H9 (cell line): ENCODE measurements around the gene NEK6. TPM values are rescaled to one million over a fixed set of nuclear protein-coding genes. Genes with fewer than 3 reads are reported as not detected.
A peak's percentile ranks its signal among the peaks of the same experiment; 100 is the strongest.

Experiments
- DNase-seq: peaks from one replicate; pipeline ENCODE4 v3.0.0-alpha.2; 2017
- H2AFZ ChIP-seq: one replicate; pipeline ENCODE4 v1.6.1; 2013; ENCODE audit warnings: mild to moderate bottlenecking, low read length, control low read depth, moderate library complexity
- H2AK5ac ChIP-seq: 2 replicates; pipeline ENCODE4 v1.6.1; 2013; ENCODE audit warnings: low read length, control low read depth, mixed read lengths; ENCODE audit not compliant: insufficient read length
- H2BK120ac ChIP-seq: one replicate; pipeline ENCODE4 v1.6.1; 2013; ENCODE audit warnings: low read depth, mild to moderate bottlenecking, low read length, control low read depth, inconsistent platforms; ENCODE audit not compliant: poor library complexity, severe bottlenecking
- H2BK12ac ChIP-seq: 2 replicates; pipeline ENCODE4 v1.6.1; 2013; ENCODE audit warnings: low read length, control low read depth, mixed read lengths, low read depth; ENCODE audit not compliant: insufficient read length
- H2BK15ac ChIP-seq: 2 replicates; pipeline ENCODE4 v1.6.1; 2013; ENCODE audit warnings: low read depth, low read length, control low read depth
- H2BK20ac ChIP-seq: one replicate; pipeline ENCODE4 v1.6.1; 2013; ENCODE audit warnings: low read depth, mild to moderate bottlenecking, low read length, control low read depth, inconsistent platforms; ENCODE audit not compliant: poor library complexity, severe bottlenecking
- H2BK5ac ChIP-seq: 2 replicates; pipeline ENCODE4 v1.6.1; 2013; ENCODE audit warnings: low read length, control low read depth, mixed read lengths; ENCODE audit not compliant: insufficient read length
- H3K14ac ChIP-seq: 2 replicates; pipeline ENCODE4 v1.6.1; 2013; ENCODE audit warnings: low read length, control low read depth; ENCODE audit not compliant: insufficient read depth
- H3K18ac ChIP-seq: 2 replicates; pipeline ENCODE4 v1.6.1; 2013; ENCODE audit warnings: low read depth, mild to moderate bottlenecking, mixed read lengths, low read length, control low read depth; ENCODE audit not compliant: insufficient read length
- H3K23ac ChIP-seq: 2 replicates; pipeline ENCODE4 v1.6.1; 2013; ENCODE audit warnings: low read length, control low read depth, mixed read lengths, low read depth; ENCODE audit not compliant: insufficient read length
- H3K23me2 ChIP-seq: 2 replicates; pipeline ENCODE4 v1.6.1; 2013; ENCODE audit warnings: low read depth, mild to moderate bottlenecking, mixed read lengths, low read length, control low read depth; ENCODE audit not compliant: insufficient read length, poor library complexity, severe bottlenecking
- H3K27ac ChIP-seq: 2 replicates; pipeline ENCODE4 v1.5.1; 2013; ENCODE audit warnings: low read length, control low read depth, mixed read lengths, low read depth; ENCODE audit not compliant: insufficient read length
- H3K27me3 ChIP-seq: 2 replicates; pipeline ENCODE4 v1.6.1; 2013; ENCODE audit warnings: low read length, control low read depth, inconsistent platforms; ENCODE audit not compliant: insufficient read depth
- H3K4ac ChIP-seq: 2 replicates; pipeline ENCODE4 v1.6.1; 2013; ENCODE audit warnings: low read depth, mild to moderate bottlenecking, control low read depth, inconsistent platforms, low read length, moderate library complexity
- H3K4me1 ChIP-seq: 2 replicates; pipeline ENCODE4 v1.6.1; 2013; ENCODE audit warnings: low read length, control low read depth, inconsistent platforms; ENCODE audit not compliant: insufficient read depth
- H3K4me2 ChIP-seq: 2 replicates; pipeline ENCODE4 v1.6.1; 2013; ENCODE audit warnings: low read length, control low read depth, mixed read lengths; ENCODE audit not compliant: insufficient read length, insufficient read depth
- H3K56ac ChIP-seq: 2 replicates; pipeline ENCODE4 v1.6.1; 2013; ENCODE audit warnings: low read depth, mild to moderate bottlenecking, mixed read lengths, low read length, control low read depth; ENCODE audit not compliant: insufficient read length
- H3K79me1 ChIP-seq: 2 replicates; pipeline ENCODE4 v1.6.1; 2013; ENCODE audit warnings: low read depth, mild to moderate bottlenecking, moderate library complexity, low read length, control low read depth, inconsistent platforms; ENCODE audit not compliant: insufficient read depth, poor library complexity, severe bottlenecking
- H3K79me2 ChIP-seq: 2 replicates; pipeline ENCODE4 v1.6.1; 2013; ENCODE audit warnings: low read length, control low read depth, inconsistent platforms; ENCODE audit not compliant: insufficient read depth
- H3K9ac ChIP-seq: 2 replicates; pipeline ENCODE4 v1.6.1; 2013; ENCODE audit warnings: low read length, control low read depth, mixed read lengths; ENCODE audit not compliant: insufficient read length; ENCODE audit errors: extremely low read depth
- H3K9me3 ChIP-seq: one replicate; pipeline ENCODE4 v1.6.1; 2013; ENCODE audit warnings: low read depth, low read length, inconsistent platforms; ENCODE audit not compliant: control insufficient read depth
- H3T11ph ChIP-seq: one replicate; pipeline ENCODE4 v1.6.1; 2013; ENCODE audit warnings: mild to moderate bottlenecking, low read length, control low read depth, inconsistent platforms
- H4K20me1 ChIP-seq: one replicate; pipeline ENCODE4 v1.6.1; 2013; ENCODE audit not compliant: control insufficient read depth, insufficient read length, insufficient read depth
- H4K5ac ChIP-seq: 2 replicates; pipeline ENCODE4 v1.6.1; 2013; ENCODE audit warnings: low read depth, mild to moderate bottlenecking, mixed read lengths, low read length, control low read depth; ENCODE audit not compliant: insufficient read length
- H4K8ac ChIP-seq: replicated peaks from 2 replicates; pipeline ENCODE4 v1.6.1; 2013; ENCODE audit warnings: low read length, control low read depth, mixed read lengths, low read depth; ENCODE audit not compliant: insufficient read length
- H4K91ac ChIP-seq: 2 replicates; pipeline ENCODE4 v1.6.1; 2013; ENCODE audit warnings: low read depth, mild to moderate bottlenecking, moderate library complexity, mixed read lengths, low read length, control low read depth; ENCODE audit not compliant: insufficient read length
- H3K27ac Mint-ChIP-seq, 3 experiments: 2 replicates in 2 of 3; 3 replicates in 1 of 3; pipeline ENCODE4 v1.8.0; 2020 to 2021; ENCODE audit warnings: mixed read lengths in 3 of 3, mild to moderate bottlenecking in 1 of 3, moderate library complexity in 1 of 3
- H3K27me3 Mint-ChIP-seq: 2 replicates; pipeline ENCODE4 v1.8.0; 2021; ENCODE audit warnings: low read depth, mild to moderate bottlenecking, moderate library complexity, mixed read lengths
- H3K36me3 Mint-ChIP-seq, 3 experiments: 2 replicates in 2 of 3; 3 replicates in 1 of 3; pipeline ENCODE4 v1.8.0; 2020 to 2021; ENCODE audit warnings: low read depth in 3 of 3, mixed read lengths in 3 of 3; ENCODE audit not compliant: insufficient read depth in 1 of 3
- H3K4me1 Mint-ChIP-seq, 2 experiments: 2 replicates each; pipeline ENCODE4 v1.8.0; 2020; ENCODE audit warnings: mixed read lengths in 2 of 2
- H3K4me3 Mint-ChIP-seq, 2 experiments: 2 replicates in 1 of 2; 3 replicates in 1 of 2; pipeline ENCODE4 v1.8.0; 2020 to 2021; ENCODE audit warnings: mild to moderate bottlenecking in 2 of 2, mixed read lengths in 2 of 2, moderate library complexity in 1 of 2
- H3K9me3 Mint-ChIP-seq, 2 experiments: 2 replicates in 1 of 2; 3 replicates in 1 of 2; pipeline ENCODE4 v1.8.0; 2020; ENCODE audit warnings: mild to moderate bottlenecking in 2 of 2, mixed read lengths in 2 of 2, moderate library complexity in 1 of 2
- WGBS: extraction: QIAGEN DNeasy Blood & Tissue Kit; methylation state at CpG from one replicate; pipeline ENCODE4 v1.1.7; 2013; ENCODE audit warnings: missing lambda C conversion rate, low lambda C conversion rate, mixed read lengths; ENCODE audit not compliant: insufficient read length; ENCODE audit errors: extremely low coverage; 5-methylcytosine and 5-hydroxymethylcytosine counted together
- total RNA-seq: library from RNA; stranded (reverse); gene quantifications from 2 replicates; pipeline ENCODE4 v1.2.1, GENCODE V29; 2021
- TF ChIP-seq, protein P1 (sequence below): fragments of 200-600 bp; sonication (generic); conservative IDR thresholded peaks from 3 replicates; pipeline ENCODE4 v1.8.0; 2021; ENCODE audit warnings: antibody characterized with exemption, mild to moderate bottlenecking

The NEK6 gene
- total RNA-seq, 1 experiment from 2014 or later = 14.3 TPM

DNA sequence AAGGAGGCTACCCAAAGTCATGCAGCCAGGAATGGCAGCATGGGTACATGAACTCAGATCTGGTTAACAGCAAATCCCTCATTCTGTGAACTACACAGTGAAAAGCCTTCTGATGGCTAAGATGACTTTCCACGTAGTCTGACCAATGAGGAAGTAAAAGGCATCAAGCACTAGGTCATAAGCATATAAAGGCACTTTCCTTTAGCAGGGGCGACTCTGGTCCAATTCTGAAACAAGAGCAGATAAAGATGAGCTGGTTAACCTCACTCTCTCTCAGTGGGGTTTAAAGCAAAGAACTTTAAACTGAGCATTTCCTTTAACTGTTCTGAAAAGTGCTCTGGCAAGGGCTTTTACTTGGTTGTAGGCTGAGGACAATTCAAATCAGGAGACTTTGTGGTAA is 136.4 kb downstream of the NEK6 start:
- H3K9me3 ChIP-seq = no peaks in the 10 kb centered on the region
- Mint-ChIP-seq H3K9me3 (no peaks in the 10 kb centered on the region), H3K4me1 (peaks cover 35 to 49% of the 10 kb centered on the region in 2 experiments), H3K27me3 (no peaks in the 10 kb centered on the region), H3K27ac (peak overlapping the region in 1 of 3 experiments; percentile 55; a peak in 2 of 7 replicates), H3K36me3 (peaks cover 0 to 9% (median 5%) of the 10 kb centered on the region in 3 experiments; a peak in 4 of 7 replicates), H3K4me3 (no peak overlapping the region)
- no peak overlapping the region for H3K4ac ChIP-seq
- H3K9ac ChIP-seq = no peak overlapping the region
- H2BK12ac ChIP-seq = no peak overlapping the region
- no peaks in the 10 kb centered on the region for H3K23me2 ChIP-seq
- H3K18ac ChIP-seq = no peak overlapping the region
- peaks cover 5% of the 10 kb centered on the region for H3K79me1 ChIP-seq
- H3K79me2 ChIP-seq = peaks cover 14% of the 10 kb centered on the region; the same call in 1 of the 2 replicates
- H2BK20ac ChIP-seq = no peak overlapping the region
- no peaks in the 10 kb centered on the region for H3K27me3 ChIP-seq
- no peak overlapping the region for H2BK15ac ChIP-seq
- TF ChIP-seq, protein P1, sequence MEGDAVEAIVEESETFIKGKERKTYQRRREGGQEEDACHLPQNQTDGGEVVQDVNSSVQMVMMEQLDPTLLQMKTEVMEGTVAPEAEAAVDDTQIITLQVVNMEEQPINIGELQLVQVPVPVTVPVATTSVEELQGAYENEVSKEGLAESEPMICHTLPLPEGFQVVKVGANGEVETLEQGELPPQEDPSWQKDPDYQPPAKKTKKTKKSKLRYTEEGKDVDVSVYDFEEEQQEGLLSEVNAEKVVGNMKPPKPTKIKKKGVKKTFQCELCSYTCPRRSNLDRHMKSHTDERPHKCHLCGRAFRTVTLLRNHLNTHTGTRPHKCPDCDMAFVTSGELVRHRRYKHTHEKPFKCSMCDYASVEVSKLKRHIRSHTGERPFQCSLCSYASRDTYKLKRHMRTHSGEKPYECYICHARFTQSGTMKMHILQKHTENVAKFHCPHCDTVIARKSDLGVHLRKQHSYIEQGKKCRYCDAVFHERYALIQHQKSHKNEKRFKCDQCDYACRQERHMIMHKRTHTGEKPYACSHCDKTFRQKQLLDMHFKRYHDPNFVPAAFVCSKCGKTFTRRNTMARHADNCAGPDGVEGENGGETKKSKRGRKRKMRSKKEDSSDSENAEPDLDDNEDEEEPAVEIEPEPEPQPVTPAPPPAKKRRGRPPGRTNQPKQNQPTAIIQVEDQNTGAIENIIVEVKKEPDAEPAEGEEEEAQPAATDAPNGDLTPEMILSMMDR = no peak
- H4K20me1 ChIP-seq = no peaks in the 10 kb centered on the region
- no peak overlapping the region for H3T11ph ChIP-seq
- no peak overlapping the region for H3K4me2 ChIP-seq
- H3K14ac ChIP-seq = no peak overlapping the region
- WGBS = no CpG with 5 or more reads among the region's 2 CpGs
- H3K4me1 ChIP-seq = peaks cover 4% of the 10 kb centered on the region; the same call in 1 of the 2 replicates
- H2BK5ac ChIP-seq = no peak overlapping the region
- H3K23ac ChIP-seq = no peak overlapping the region
- no peak overlapping the region for H4K5ac ChIP-seq
- no peak overlapping the region for H4K8ac ChIP-seq
- H3K27ac ChIP-seq = no peak overlapping the region
- H2AFZ ChIP-seq = no peak overlapping the region
- H4K91ac ChIP-seq = no peak overlapping the region
- no peak overlapping the region for H2BK120ac ChIP-seq
- H3K56ac ChIP-seq = no peak overlapping the region
- H2AK5ac ChIP-seq = no peak overlapping the region
- no peak for DNase-seq
